Caki2 (cell line): ENCODE measurements around the gene FES. TPM values are rescaled to one million over a fixed set of nuclear protein-coding genes. Genes with fewer than 3 reads are reported as not detected.
"Not testable (repeated sequence)": the region's sequence is repeated elsewhere in the genome, so short reads cannot be mapped to it uniquely, and the experiment has no call there.

Experiments used
- DNase-seq: peaks from one replicate; pipeline ENCODE4 v3.0.0-alpha.2; 2015; ENCODE audit warnings: low read depth
- in situ Hi-C: cut with HindIII; loops from 2 replicates; pipeline ENCODE4 v1.10.0; 2016; ENCODE audit warnings: low sequenced_read_pairs, low pct_unique_long_range_greater_than_20kb, mixed read lengths
- total RNA-seq: library from RNA; depleted of rRNA; stranded (reverse); fragments of >200 nt; shearing (Covaris generic); gene quantifications from 2 replicates; pipeline ENCODE4 v1.2.3, GENCODE V29; 2014; ENCODE audit warnings: low replicate concordance

The FES gene
- total RNA-seq, 1 experiment from 2014 or later = not detected

GRCh38 chr15:90914305-90915080 is 30.2 kb downstream of the FES start:
- in situ Hi-C loops = no loop called here
- DNase-seq = no peak

DNA sequence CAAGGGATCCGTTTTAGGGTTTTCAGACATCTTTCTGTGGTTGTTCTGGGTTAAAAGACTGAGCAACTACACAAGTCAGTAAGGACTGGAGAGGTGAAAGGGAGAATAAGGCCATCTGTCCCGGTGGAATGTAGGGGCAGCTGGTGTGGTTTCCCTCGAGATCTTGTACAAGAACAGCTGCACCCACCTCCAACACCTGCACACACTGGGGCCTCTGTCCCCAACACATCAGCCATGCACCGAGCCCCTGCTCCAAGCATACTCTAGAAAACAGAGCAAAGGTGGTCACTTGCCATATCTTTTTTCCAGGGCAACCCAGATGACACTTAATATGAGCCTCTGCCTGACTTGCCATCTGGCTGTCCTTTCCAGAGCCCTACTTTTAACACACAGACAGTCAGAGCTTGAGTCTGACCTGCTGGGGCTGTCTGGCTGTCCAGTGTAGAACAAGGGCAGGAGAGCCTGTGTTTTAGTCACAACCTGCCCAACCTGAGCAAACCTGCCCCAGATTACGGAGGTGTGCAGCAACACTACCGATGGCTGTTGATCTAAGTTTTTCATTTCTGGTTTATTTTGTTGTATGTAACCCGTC is 31.0 kb downstream of the FES start:
- no peak for DNase-seq
- in situ Hi-C loops = no loop called here

DNA sequence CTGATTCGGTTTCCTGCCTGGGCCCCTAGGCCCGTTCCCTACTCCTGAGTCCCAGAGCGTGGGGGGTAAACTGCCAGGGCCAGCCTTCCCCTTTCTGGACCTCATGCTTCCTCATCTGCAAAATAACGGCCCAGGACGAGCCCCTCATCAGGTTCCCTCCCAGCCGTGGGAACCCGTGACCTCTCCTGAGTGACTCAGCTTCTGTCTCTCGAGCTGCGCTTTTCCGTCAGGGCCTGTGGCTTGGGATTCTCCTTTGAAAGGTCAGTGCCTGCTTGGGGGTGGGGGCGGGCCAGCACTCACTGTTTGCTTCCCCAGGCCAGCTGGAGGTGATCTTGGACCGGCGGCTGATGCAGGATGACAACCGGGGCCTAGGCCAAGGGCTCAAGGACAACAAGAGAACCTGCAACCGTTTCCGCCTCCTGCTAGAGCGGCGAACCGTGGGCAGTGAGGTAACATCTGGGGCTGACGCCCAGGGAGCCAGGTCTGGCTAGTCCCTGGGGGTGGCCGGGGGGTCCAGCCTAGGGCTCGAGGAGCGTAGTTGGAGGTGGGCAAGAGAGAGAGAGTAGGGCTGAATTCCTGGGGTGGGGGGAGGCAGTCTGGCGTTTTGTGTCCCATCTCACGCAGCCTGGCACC is 31.6 kb downstream of the FES start:
- in situ Hi-C loops = no loop called here
- DNase-seq = no peak

DNA sequence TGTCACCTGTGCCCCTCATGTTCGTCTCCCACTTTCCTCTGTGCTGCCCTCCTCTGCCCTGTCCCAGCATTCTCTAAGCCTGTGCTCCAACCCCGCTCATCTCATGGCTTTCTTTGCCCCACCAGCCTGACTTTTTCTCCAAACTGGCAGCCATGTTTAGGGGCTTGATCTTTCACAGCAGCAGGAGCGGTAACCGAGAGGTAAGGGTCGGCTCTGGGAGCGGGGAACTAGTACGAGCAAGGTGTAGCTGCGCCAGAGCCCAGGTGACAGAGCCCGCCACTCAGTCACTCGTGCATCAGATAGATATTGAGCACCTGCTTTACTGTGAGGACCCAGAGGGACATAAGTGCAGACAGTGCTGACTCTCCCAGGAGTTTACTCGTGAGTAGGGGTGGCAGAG is 32.2 kb downstream of the FES start:
- in situ Hi-C loops = no loop called here
- DNase-seq = no peak

- in situ Hi-C loops = no loop called here
- no peak for DNase-seq
These were observed 33.3 kb downstream of the FES start for GRCh38 chr15:90917569-90917968.

DNA sequence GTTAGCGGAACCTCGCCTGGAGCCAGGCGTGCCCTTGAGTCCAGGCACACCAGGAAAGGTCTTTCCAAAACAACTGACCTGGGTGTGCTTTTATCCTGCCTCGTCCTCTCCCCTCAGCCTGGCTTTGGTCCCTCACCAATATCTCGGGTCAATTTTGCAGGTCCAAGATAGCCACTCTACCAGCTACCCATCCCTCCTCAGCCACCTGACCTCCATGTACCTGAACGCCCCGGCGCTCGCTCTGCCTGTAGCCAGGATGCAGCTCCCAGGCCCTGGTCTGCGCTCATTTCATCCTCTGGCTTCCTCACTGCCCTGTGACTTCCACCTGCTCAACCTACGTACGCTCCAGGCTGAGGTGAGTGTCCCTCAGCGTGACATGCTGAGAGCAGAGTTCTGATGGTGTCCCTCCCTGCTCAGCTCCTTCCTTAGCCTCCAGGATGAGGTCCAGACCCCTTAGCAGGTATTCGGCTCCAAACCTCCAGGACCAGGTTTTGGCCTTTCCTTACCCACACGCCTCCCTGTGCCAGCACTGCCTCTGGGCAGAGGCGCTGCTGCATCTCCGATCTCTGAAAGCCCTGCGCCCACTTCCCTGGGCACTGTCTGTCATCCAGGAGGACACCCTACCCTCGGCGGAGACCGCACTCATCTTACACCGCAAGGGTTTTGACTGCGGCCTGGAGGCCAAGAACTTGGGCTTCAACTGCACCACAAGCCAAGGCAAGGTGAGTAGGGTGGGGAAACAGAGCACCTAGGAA is 33.9 kb downstream of the FES start:
- in situ Hi-C loops = no loop called here
- no peak for DNase-seq

DNA sequence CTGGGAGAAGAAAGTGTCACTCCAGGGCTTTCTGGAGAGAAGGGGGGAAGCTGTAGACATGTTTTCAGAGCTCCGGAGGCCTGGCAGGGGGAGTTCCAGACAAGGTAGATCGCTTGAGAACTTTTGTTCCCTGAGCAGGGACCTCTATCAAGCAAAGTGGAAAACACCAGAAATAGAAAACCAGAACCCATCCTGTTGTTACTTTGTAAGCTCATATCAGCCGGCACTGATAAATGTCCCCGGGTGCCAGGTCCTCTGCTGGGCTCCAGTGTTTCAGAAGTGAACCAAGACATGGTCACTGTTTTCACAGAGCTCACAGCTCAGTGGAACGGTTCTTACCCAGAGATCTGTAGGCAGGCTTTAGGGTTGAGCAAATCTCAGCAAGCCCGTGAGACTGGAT is 34.5 kb downstream of the FES start:
- in situ Hi-C loops = no loop called here
- no peak for DNase-seq

- no peak for DNase-seq
- in situ Hi-C loops = no loop called here
These were observed 37.6 kb downstream of the FES start for GRCh38 chr15:90921887-90922286.

- DNase-seq, in situ Hi-C loops: not testable (repeated sequence)
These were observed 38.5 kb downstream of the FES start for GRCh38 chr15:90922712-90923322.

DNA sequence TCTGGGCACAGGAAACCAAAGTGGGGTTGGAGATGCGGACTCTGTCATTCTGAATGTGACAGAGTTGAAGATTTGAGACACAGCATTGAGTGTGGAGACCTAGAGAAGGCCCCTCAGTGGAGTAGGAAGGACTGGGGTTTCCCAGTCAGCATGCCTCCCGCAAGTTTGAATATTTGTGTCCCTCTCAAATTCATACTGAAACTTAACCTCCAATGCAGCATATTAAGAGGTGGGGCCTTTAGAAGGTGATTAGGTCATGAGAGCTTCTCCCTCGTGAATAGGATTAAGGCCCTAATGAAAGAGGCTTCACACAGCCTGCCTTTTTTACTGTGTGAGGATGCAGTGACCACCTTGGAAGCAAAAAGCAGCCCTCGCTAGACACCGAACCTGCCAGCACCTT is 40.1 kb downstream of the FES start:
- no peak for DNase-seq
- in situ Hi-C loops = no loop called here

- in situ Hi-C loops, DNase-seq: not testable (repeated sequence)
These were observed 42.5 kb downstream of the FES start for GRCh38 chr15:90926766-90927165.

- in situ Hi-C loops = not testable (repeated sequence)
These were observed 43.8 kb downstream of the FES start for GRCh38 chr15:90928106-90928505.

GRCh38 chr15:90929246-90930019 is 45.1 kb downstream of the FES start:
- no peak for DNase-seq
- in situ Hi-C loops = no loop called here

More at GRCh38 chr15:90928106-90928505, 43.8 kb downstream of the FES start:
- DNase-seq = not testable (repeated sequence)

DNA sequence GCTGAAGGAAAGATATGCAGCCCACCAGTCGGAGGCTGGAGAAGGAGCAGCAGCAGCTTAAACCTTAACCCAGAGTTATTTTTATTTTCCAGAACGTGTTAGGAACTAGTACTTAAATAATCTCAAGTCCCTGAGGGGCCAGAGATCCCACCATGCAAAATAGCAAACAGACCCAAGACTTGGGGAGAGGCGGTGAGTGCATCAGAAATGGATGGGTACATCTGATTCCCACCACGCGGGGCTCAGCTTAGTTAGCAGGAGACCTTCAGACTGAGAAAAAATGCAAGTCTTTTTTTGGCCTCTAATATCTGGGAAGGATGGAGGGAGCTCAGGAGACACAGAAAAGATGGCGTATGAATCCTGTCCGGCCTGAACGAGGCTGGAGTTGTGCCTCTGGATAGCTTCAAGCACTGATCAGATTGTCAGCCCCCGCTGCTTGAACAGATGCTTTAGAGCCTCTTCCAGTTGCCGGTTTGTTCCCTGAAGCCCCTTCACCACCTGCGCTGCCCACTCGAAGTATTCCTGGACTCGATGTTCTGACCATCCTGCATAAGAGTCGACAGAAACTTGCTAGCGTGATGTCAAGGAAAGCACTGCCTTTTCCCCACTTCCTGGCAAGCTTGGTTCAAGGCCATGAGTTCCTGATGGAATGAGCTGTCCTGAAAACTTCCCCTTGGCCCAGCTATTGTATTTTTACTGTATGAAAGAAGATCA is 46.7 kb downstream of the FES start:
- DNase-seq = no peak

DNA sequence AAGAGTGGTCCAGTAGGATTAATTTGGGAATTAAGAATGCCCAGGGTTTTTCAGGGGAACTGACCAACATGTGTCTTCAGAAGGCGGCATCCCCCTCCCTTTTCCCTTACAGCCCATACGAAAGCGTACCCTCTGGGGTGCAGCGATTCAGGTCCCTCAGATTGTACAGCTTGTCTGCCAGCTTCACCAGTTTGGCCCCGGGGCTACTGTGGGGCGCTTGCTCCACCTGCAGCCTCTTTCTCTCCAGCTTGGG is 47.2 kb downstream of the FES start:
- in situ Hi-C loops = no loop called here
- no peak for DNase-seq

More for the DNA sequence above, 46.7 kb downstream of the FES start:
- in situ Hi-C loops = no loop called here

GRCh38 chr15:90931828-90932659 is 47.7 kb downstream of the FES start, which contains the start of gene HDDC3:
Gene HDDC3, minus strand, starts transcription at chr15:90932549. Its CDS starts 9 bp downstream, at chr15:90932540.
- peak; percentile 83 for DNase-seq
- in situ Hi-C loops = no loop called here

DNA sequence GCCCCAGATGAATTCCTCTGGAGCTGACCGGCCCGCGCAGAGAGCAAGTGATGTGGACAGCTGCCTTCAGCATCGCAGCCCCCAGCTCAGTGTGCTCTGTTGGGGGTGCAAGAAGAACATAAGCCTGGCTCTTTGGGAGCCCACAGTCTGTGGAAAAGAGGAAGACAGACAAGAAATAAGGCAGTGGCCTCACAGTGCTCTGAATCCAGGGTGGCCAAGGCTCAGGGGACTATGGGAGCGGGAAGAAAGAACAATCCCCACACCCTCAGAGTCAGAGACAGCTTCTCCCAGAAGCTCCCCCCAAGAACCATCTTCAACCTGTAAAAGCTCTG is 48.3 kb downstream of the FES start:
- in situ Hi-C loops = no loop called here
- DNase-seq = no peak
